A549 (cell line): ENCODE measurements around the gene NSRP1. TPM values are rescaled to one million over a fixed set of nuclear protein-coding genes. Genes with fewer than 3 reads are reported as not detected.
A peak's percentile ranks its signal among the peaks of the same experiment; 100 is the strongest.

ENCODE experiments used
- ATAC-seq, 2 experiments: fragments of 200-7000 bp in 1 of 2; fragments of >200 bp in 1 of 2; cut with Nextera tagmentation in 1 of 2; cut with Tn5 transposase in 1 of 2; 3 replicates each; pipeline versions ENCODE4 v1.8.0 to v1.9.1; 2018 to 2020; ENCODE audit warnings: mild to moderate bottlenecking in 1 of 2, moderate library complexity in 1 of 2
- CTCF ChIA-PET: fragments of 300-600 bp; sonication (Branson Sonifier 250); formaldehyde crosslinking; extraction: SDS; loops from one replicate; lab custom pipeline; 2021; ENCODE audit warnings: antibody characterized with exemption, inconsistent platforms; lab: Yijun Ruan, JAX
- POLR2A ChIA-PET: fragments of 350-600 bp; formaldehyde crosslinking; extraction: SDS; loops from one replicate; lab custom pipeline; 2021; ENCODE audit warnings: antibody characterized with exemption, inconsistent platforms; lab: Yijun Ruan, JAX
- DNase-seq, 2 experiments: peaks; one replicate each; pipeline versions ENCODE4 v3.0.0 to v3.0.0-alpha.2; 2011 to 2016; ENCODE audit warnings: low read depth in 1 of 2, low spot score in 1 of 2
- FAIRE-seq: peaks from 2 replicates; lab custom pipeline; 2011; peaks lifted over from hg19 to GRCh38; lab: Jason Lieb, UNC
- H3K27ac ChIP-seq, 2 experiments: fragments of >200 bp; sonication (Bioruptor Twin); formaldehyde crosslinking; 3 replicates each; pipeline ENCODE4 v1.5.1; 2016 to 2017
- H3K4me1 ChIP-seq: fragments of >200 bp; sonication (Bioruptor Twin); formaldehyde crosslinking; 3 replicates; pipeline ENCODE4 v1.6.1; 2016
- H3K4me2 ChIP-seq: fragments of >200 bp; sonication (Bioruptor Twin); formaldehyde crosslinking; 3 replicates; pipeline ENCODE4 v1.6.1; 2016
- H3K4me3 ChIP-seq: fragments of >200 bp; sonication (Bioruptor Twin); formaldehyde crosslinking; 3 replicates; pipeline ENCODE4 v1.5.1; 2016
- H3K9me3 ChIP-seq: fragments of >200 bp; sonication (Bioruptor Twin); formaldehyde crosslinking; 3 replicates; pipeline ENCODE4 v1.6.1; 2016
- BCL3 ChIP-seq: fragments of >200 bp; sonication (Bioruptor Twin); formaldehyde crosslinking; IDR thresholded peaks from 3 replicates; pipeline ENCODE4 v1.6.1; 2016
- CBX8 ChIP-seq: fragments of 200-600 bp; sonication (generic); IDR thresholded peaks from 2 replicates; pipeline ENCODE4 v1.6.1; 2016
- EP300 ChIP-seq, 2 experiments: fragments of >200 bp; sonication (Bioruptor Twin); formaldehyde crosslinking; IDR thresholded peaks; 2 replicates in 1 of 2; 3 replicates in 1 of 2; pipeline ENCODE4 v1.6.1; 2016 to 2017
- FOXS1 ChIP-seq: fragments of 250-450 bp; sonication (Bioruptor Pico); IDR thresholded peaks from 2 replicates; pipeline ENCODE4 v1.5.0; 2020; ENCODE audit warnings: mild to moderate bottlenecking, moderate library complexity
- GATA3 ChIP-seq: IDR thresholded peaks from 2 replicates; pipeline ENCODE4 v1.6.1; 2012; ENCODE audit warnings: borderline replicate concordance
- HDAC2 ChIP-seq: fragments of 200-600 bp; sonication (generic); IDR thresholded peaks from 2 replicates; pipeline ENCODE4 v1.6.1; 2016
- HOXB5 ChIP-seq: fragments of 250-450 bp; sonication (Bioruptor Pico); IDR thresholded peaks from 2 replicates; pipeline ENCODE4 v1.5.0; 2020; ENCODE audit warnings: mild to moderate bottlenecking, moderate library complexity
- NPAS2 ChIP-seq: fragments of 250-450 bp; sonication (Bioruptor Pico); IDR thresholded peaks from 2 replicates; pipeline ENCODE4 v1.8.0; 2022; ENCODE audit warnings: mild to moderate bottlenecking, moderate library complexity, borderline replicate concordance
- POLR2AphosphoS2 ChIP-seq: conservative IDR thresholded peaks from 2 replicates; pipeline ENCODE4 v1.6.1; 2012; ENCODE audit warnings: low read length, improper control_type of control experiment, inconsistent platforms
- REST ChIP-seq: fragments of 200-600 bp; sonication (generic); IDR thresholded peaks from 2 replicates; pipeline ENCODE4 v1.6.1; 2016; ENCODE audit warnings: antibody characterized with exemption, mild to moderate bottlenecking, moderate library complexity
- RFX5 ChIP-seq: fragments of 450-650 bp; IDR thresholded peaks from 2 replicates; pipeline ENCODE4 v1.7.1; 2014; ENCODE audit warnings: antibody characterized with exemption, mild to moderate bottlenecking, moderate library complexity
- ZFP36 ChIP-seq: fragments of 450-650 bp; IDR thresholded peaks from 2 replicates; pipeline ENCODE4 v1.6.1; 2014; ENCODE audit warnings: borderline replicate concordance; ENCODE audit not compliant: partially characterized antibody
- WGBS: methylation state at CpG from one replicate; pipeline ENCODE4 v1.1.6; 2017; ENCODE audit errors: missing lambda C conversion rate; 5-methylcytosine and 5-hydroxymethylcytosine counted together
- polyA plus RNA-seq, 4 experiments: library from polyadenylated mRNA; depleted of rRNA in 3 of 4; stranded (reverse); fragments of >200 nt; fragmentation: RNase III in 1 of 4; extraction: RNeasy Plus Mini Kit Qiagen cat#74134 plus additional on column Dnase treatment in 1 of 4; gene quantifications; 2 replicates in 3 of 4; 3 replicates in 1 of 4; pipeline ENCODE4 v1.2.3, GENCODE V29; 2011 to 2017

The NSRP1 gene
- polyA plus RNA-seq, 2 of the 4 experiments (the other 2 are of a cell fraction), result 30.9 to 39.6 TPM

GRCh38 chr17:30187573-30187972 is 71.0 kb downstream of the NSRP1 start (continued):
- TF ChIP-seq REST (no peak), HOXB5 (CRISPR knock-in tag) (no peak), BCL3 (no peak)

GRCh38 chr17:30188211-30188939 is 71.8 kb downstream of the NSRP1 start:
- no peak overlapping the region for H3K4me3 ChIP-seq
- no peaks in the 10 kb centered on the region for H3K9me3 ChIP-seq
- no peak overlapping the region for H3K4me2 ChIP-seq
- no peaks in the 10 kb centered on the region for H3K4me1 ChIP-seq
- TF ChIP-seq CBX8 (no peak), EP300 (IDR thresholded peaks at IDR 0.05) (no peak), ZFP36 (no peak), POLR2AphosphoS2 (no peak), GATA3 (no peak), FOXS1 (CRISPR knock-in tag) (no peak)
- CTCF ChIA-PET, result interaction anchor here (0.6 to 1.7 kb wide), 8 partner anchors 9 to 84 kb away, joined by 3 to 9 read pairs (median 4); no protein-coding TSS in a partner anchor
- FAIRE-seq (peak; percentile 49), ATAC-seq (no peak), DNase-seq (no peak)
- POLR2A ChIA-PET, result interaction anchor here (0.7 kb wide), 1 partner anchor 53 kb away, joined by 9 read pairs; no protein-coding TSS in a partner anchor
- no peak overlapping the region for H3K27ac ChIP-seq
- WGBS, result 89% methylated on average over 5 of the region's 5 CpGs

GRCh38 chr17:30191072-30191471 is 74.5 kb downstream of the NSRP1 start:
- ATAC-seq, result peak in 1 of 2 experiments; percentile 15; a peak in 2 of 6 replicates
- H3K4me3 ChIP-seq, result no peak overlapping the region
- TF ChIP-seq RFX5, result peak; percentile 48; the same call in 1 of the 2 replicates
- TF ChIP-seq HDAC2, result no peak
- TF ChIP-seq, all 56 proteins: peak for 1
- DNase-seq (no peak), FAIRE-seq (no peak)
- no peaks in the 10 kb centered on the region for H3K4me1 ChIP-seq
- no peak overlapping the region for H3K27ac ChIP-seq
- no peaks in the 10 kb centered on the region for H3K9me3 ChIP-seq
- H3K4me2 ChIP-seq, result no peak overlapping the region
- CTCF ChIA-PET, result interaction anchor here (2.1 kb wide), 1 partner anchor 13 kb away, joined by 6 read pairs; no protein-coding TSS in a partner anchor
- 61% methylated on average over 2 of the region's 2 CpGs for WGBS
- POLR2A ChIA-PET, result no interaction called here

GRCh38 chr17:30196504-30196903 is 79.9 kb downstream of the NSRP1 start:
- H3K27ac ChIP-seq, result no peak overlapping the region
- CTCF ChIA-PET, result interaction anchor here (0.9 to 1.2 kb wide), 3 partner anchors 9 to 71 kb away, joined by 3 read pairs; no protein-coding TSS in a partner anchor
- no peaks in the 10 kb centered on the region for H3K4me1 ChIP-seq
- 78% methylated on average over 3 of the region's 3 CpGs for WGBS
- POLR2A ChIA-PET, result no interaction called here
- H3K9me3 ChIP-seq, result no peaks in the 10 kb centered on the region
- FAIRE-seq (no peak), ATAC-seq (no peak), DNase-seq (no peak)
- no peak overlapping the region for H3K4me3 ChIP-seq
- TF ChIP-seq NPAS2 (CRISPR knock-in tag), result no peak
- no peak overlapping the region for H3K4me2 ChIP-seq
